Neural crest cell (in vitro differentiated cells): ENCODE results near the gene PPP1R9A. TPM values are rescaled to one million over a fixed set of nuclear protein-coding genes. Genes with fewer than 3 reads are reported as not detected.

ENCODE experiments used
- DNase-seq: peaks from one replicate; pipeline ENCODE4 v3.0.0; 2021; ENCODE audit warnings: low read depth, mixed read lengths, low spot score
- H3K27ac Mint-ChIP-seq: one replicate; pipeline ENCODE4 v1.8.0; 2021; ENCODE audit warnings: mild to moderate bottlenecking, mixed read lengths; ENCODE audit not compliant: unreplicated experiment
- H3K27me3 Mint-ChIP-seq: 2 replicates; pipeline ENCODE4 v1.8.0; 2021; ENCODE audit warnings: low read depth, mild to moderate bottlenecking, mixed read lengths
- H3K36me3 Mint-ChIP-seq: 2 replicates; pipeline ENCODE4 v1.8.0; 2021; ENCODE audit warnings: low read depth, mild to moderate bottlenecking, mixed read lengths
- H3K4me1 Mint-ChIP-seq: 2 replicates; pipeline ENCODE4 v1.8.0; 2021; ENCODE audit warnings: mixed read lengths
- H3K4me3 Mint-ChIP-seq: one replicate; pipeline ENCODE4 v1.8.0; 2021; ENCODE audit warnings: mild to moderate bottlenecking, mixed read lengths
- H3K9me3 Mint-ChIP-seq: 2 replicates; pipeline ENCODE4 v1.8.0; 2021; ENCODE audit warnings: mixed read lengths
- CTCF ChIP-seq: fragments of 200-600 bp; sonication (generic); conservative IDR thresholded peaks from 2 replicates; pipeline ENCODE4 v1.5.0; 2021; ENCODE audit warnings: antibody characterized with exemption, mild to moderate bottlenecking
- total RNA-seq: library from RNA; stranded (reverse); gene quantifications from 2 replicates; pipeline ENCODE4 v1.2.1, GENCODE V29; 2021

Gene PPP1R9A
- total RNA-seq, 1 donor from 2014 or later = 21.2 TPM

GRCh38 chr7:94975336-94975735, 67.9 kb downstream of the PPP1R9A start:
- Mint-ChIP-seq H3K4me1 (peaks cover 19% of the 10 kb centered on the region), H3K4me3 (no peak overlapping the region), H3K36me3 (peaks cover 6% of the 10 kb centered on the region), H3K27me3 (no peaks in the 10 kb centered on the region), H3K9me3 (peaks cover 10% of the 10 kb centered on the region), H3K27ac (no peak overlapping the region)
- no peak for TF ChIP-seq CTCF
- DNase-seq = no peak

- DNase-seq = no peak
- Mint-ChIP-seq H3K27me3 (no peaks in the 10 kb centered on the region), H3K4me3 (no peak overlapping the region), H3K4me1 (no peaks in the 10 kb centered on the region), H3K36me3 (peaks cover 13% of the 10 kb centered on the region), H3K27ac (no peak overlapping the region), H3K9me3 (peaks cover 10% of the 10 kb centered on the region)
- no peak for TF ChIP-seq CTCF
Observed at GRCh38 chr7:94980418-94981142, 73.2 kb downstream of the PPP1R9A start.

- Mint-ChIP-seq H3K9me3 (peaks cover 5% of the 10 kb centered on the region), H3K27ac (no peak overlapping the region), H3K27me3 (no peaks in the 10 kb centered on the region), H3K36me3 (no peaks in the 10 kb centered on the region), H3K4me3 (no peak overlapping the region), H3K4me1 (peaks cover 7% of the 10 kb centered on the region)
- DNase-seq = no peak
- TF ChIP-seq CTCF = no peak
Observed at GRCh38 chr7:94995921-94996320, 88.5 kb downstream of the PPP1R9A start.

GRCh38 chr7:94996369-94996768, 89.0 kb downstream of the PPP1R9A start:
- Mint-ChIP-seq H3K27ac (no peak overlapping the region), H3K9me3 (peaks cover 2% of the 10 kb centered on the region), H3K4me1 (peaks cover 7% of the 10 kb centered on the region), H3K27me3 (no peaks in the 10 kb centered on the region), H3K36me3 (no peaks in the 10 kb centered on the region), H3K4me3 (no peak overlapping the region)
- no peak for TF ChIP-seq CTCF
- DNase-seq = no peak

GRCh38 chr7:94997547-94997946, 90.2 kb downstream of the PPP1R9A start:
- Mint-ChIP-seq H3K36me3 (no peaks in the 10 kb centered on the region), H3K4me1 (peaks cover 7% of the 10 kb centered on the region), H3K27me3 (no peaks in the 10 kb centered on the region), H3K9me3 (peaks cover 2% of the 10 kb centered on the region), H3K4me3 (no peak overlapping the region), H3K27ac (no peak overlapping the region)
- no peak for DNase-seq
- TF ChIP-seq CTCF = no peak
